ENCODE results near the gene DDX5.

The DDX5 gene

GRCh38 chr17:64506201-64506575, at the start of gene DDX5:
Gene DDX5 (minus strand): TSS chr17:64506289. CDS start chr17:64506119, 170 bp downstream.
- DNase-seq, result peak; percentile 99

GRCh38 chr17:64555281-64555680, 49.2 kb upstream of the DDX5 start:
- DNase-seq, result no peak

GRCh38 chr17:64554028-64554637, 48.0 kb upstream of the DDX5 start:
- DNase-seq, result peak; percentile 57

- no peak for DNase-seq
Observed at GRCh38 chr17:64551461-64551860, 45.4 kb upstream of the DDX5 start.

- peak; percentile 41 for DNase-seq
Observed at GRCh38 chr17:64547319-64547718, 41.2 kb upstream of the DDX5 start.

GRCh38 chr17:64546716-64547115, 40.6 kb upstream of the DDX5 start:
- no peak for DNase-seq

GRCh38 chr17:64544742-64545141, 38.7 kb upstream of the DDX5 start:
- DNase-seq, result no peak

- DNase-seq, result no peak
Observed at GRCh38 chr17:64540118-64540776, 34.2 kb upstream of the DDX5 start.

GRCh38 chr17:64538508-64539130, 32.5 kb upstream of the DDX5 start:
- peak; percentile 12 for DNase-seq

- peak; percentile 20 for DNase-seq
Observed at GRCh38 chr17:64537488-64537887, 31.4 kb upstream of the DDX5 start.

GRCh38 chr17:64536913-64537312, 30.8 kb upstream of the DDX5 start:
- DNase-seq, result no peak

GRCh38 chr17:64535357-64535756, 29.3 kb upstream of the DDX5 start:
- DNase-seq, result no peak

GRCh38 chr17:64534187-64534586, 28.1 kb upstream of the DDX5 start:
- peak; percentile 53 for DNase-seq

- peak; percentile 68 for DNase-seq
Observed at GRCh38 chr17:64533784-64534183, 27.7 kb upstream of the DDX5 start.

- DNase-seq, result no peak
Observed at GRCh38 chr17:64532409-64532808, 26.3 kb upstream of the DDX5 start.

GRCh38 chr17:64531955-64532371, 25.9 kb upstream of the DDX5 start:
- no peak for DNase-seq

- DNase-seq, result no peak
Observed at GRCh38 chr17:64529221-64529620, 23.1 kb upstream of the DDX5 start.

GRCh38 chr17:64527914-64528313, 21.8 kb upstream of the DDX5 start:
- DNase-seq, result no peak

- DNase-seq, result no peak
Observed at GRCh38 chr17:64520359-64520758, 14.3 kb upstream of the DDX5 start.

GRCh38 chr17:64519601-64520000, 13.5 kb upstream of the DDX5 start:
- DNase-seq, result no peak

- DNase-seq, result no peak
Observed at GRCh38 chr17:64515829-64516228, 9.7 kb upstream of the DDX5 start.

GRCh38 chr17:64515419-64515818, 9.3 kb upstream of the DDX5 start:
- no peak for DNase-seq

GRCh38 chr17:64509179-64509578, 3.1 kb upstream of the DDX5 start:
- no peak for DNase-seq

- no peak for DNase-seq
Observed at GRCh38 chr17:64508683-64509082, 2.6 kb upstream of the DDX5 start.

- DNase-seq, result peak; percentile 87
Observed at GRCh38 chr17:64507413-64507782, 1.3 kb upstream of the DDX5 start.
